Hippocampal formation (tissue), 2 donors: ENCODE results near the gene PITPNC1.
"Not testable (repeated sequence)": the region's sequence is repeated elsewhere in the genome, so short reads cannot be mapped to it uniquely, and the experiment has no call there.

Source experiments
- DNase-seq, 2 donors: peaks; one replicate each; lab custom pipeline; 2025; lab: John Stamatoyannopoulos, UW

Gene PITPNC1

DNA sequence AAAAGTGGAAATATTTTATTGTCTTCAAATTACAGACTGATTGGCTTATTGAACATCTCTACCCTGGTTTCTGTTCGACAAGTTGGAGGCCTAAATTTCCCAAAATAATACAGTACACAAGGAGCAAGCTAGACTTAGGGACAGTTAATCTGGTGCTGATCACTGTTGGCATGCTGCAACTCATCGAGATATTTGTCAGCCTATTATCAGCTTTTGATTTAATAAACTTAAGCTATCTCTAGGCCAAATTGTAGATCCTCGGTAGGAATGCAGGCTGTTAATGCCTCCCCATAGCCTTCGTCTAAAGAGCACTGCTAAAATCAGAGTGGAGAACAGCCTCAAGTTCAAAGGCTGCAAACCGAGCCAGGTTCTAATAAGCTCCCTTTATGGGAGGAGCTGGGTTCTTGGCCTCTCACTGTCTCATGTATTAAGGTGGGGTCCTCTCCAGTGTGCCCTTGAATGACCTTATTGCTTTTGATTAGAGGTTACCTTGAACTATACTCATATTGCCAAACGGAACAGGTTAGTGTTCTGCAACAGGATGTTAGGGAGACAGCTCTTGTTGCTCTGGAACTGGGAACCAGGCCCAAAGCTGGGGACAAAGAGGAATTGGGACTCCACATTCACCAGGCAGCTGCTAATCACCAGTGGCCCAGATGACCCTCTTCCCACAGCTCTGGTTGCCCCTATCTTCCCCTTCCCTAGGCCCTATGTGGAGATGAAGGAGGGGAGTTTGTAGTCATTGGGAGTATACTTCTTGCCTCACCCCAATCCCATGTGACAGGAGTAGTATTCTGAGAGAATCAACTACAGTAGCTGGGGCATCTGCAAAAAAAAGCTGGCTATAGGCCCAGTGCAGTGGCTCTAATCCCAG is 271.2 kb downstream of the PITPNC1 start:
- no peak for DNase-seq

DNA sequence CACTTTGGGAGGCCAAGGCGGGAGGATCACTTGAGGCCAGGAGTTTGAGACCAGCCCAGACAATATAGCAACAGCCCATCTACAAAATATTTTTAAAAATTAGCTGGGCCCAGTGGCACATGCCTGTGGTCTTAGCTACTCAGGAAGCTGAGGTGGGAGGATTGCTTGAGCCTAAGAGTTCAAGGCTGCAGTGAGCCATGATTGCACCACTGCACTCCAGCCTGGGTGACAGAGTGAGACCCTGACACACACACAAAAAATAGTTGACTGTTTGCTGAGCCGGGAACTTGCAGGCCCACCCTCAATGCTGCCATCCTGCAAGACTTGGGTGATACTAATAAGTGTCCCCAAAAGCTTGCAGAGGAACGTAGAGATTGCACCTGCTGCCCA is 271.8 kb downstream of the PITPNC1 start:
- DNase-seq: not testable (repeated sequence)

DNA sequence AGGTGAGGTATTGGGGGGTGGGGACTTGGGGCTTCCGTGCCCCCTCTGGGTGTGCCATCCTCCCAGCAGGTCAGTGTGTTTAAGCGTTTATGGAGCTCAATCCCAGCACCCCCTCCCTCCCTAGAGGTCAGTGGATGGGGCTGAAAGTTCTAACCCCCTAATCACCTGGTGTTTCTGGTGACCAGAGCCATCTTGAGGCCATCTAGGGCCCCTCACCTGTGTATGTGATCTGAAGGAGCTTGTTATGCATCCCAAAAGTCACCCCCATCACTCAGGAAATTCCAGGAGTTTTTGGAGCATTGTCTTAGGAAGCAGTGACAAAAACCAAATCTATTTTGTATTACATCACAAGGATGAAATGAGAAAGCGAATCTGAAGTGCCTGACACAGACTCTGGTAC is 272.8 kb downstream of the PITPNC1 start:
- DNase-seq: no peak

DNA sequence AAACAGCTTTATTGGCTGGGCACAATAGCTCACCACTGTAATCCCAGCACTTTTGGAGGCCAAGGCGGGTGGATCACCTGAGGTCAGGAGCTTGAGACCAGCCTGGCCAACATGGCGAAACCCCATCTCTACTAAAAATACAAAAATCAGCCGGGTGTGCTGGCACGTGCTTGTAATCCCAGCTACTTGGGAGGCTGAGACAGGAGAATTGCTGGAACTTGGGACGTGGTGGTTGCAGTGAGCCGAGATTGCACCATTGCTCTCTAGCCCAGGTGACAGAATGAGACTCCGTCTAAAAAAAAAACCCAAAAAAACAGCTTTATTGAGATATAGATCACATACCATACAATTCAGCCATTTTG is 274.1 kb downstream of the PITPNC1 start:
- not testable (repeated sequence) for DNase-seq

DNA sequence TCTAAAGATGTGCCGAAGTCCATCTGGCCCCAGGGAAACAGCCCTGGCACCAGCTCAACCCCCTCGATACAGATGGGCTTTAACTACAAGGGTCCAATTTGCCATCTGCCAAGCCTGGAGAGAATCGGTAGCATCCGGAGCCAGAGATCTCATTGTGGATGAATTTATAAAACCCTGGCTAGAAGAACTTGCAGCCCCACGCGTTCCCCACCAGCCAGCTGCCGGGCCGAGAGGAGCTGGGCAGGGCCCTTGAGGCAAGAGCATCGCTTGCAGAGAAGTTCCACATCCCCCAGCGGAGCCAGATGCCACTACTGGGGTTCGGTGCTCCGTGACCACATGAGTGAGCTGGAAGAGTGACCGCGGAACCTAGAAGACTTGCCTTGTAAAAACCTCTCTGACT is 275.4 kb downstream of the PITPNC1 start:
- DNase-seq: no peak

DNA sequence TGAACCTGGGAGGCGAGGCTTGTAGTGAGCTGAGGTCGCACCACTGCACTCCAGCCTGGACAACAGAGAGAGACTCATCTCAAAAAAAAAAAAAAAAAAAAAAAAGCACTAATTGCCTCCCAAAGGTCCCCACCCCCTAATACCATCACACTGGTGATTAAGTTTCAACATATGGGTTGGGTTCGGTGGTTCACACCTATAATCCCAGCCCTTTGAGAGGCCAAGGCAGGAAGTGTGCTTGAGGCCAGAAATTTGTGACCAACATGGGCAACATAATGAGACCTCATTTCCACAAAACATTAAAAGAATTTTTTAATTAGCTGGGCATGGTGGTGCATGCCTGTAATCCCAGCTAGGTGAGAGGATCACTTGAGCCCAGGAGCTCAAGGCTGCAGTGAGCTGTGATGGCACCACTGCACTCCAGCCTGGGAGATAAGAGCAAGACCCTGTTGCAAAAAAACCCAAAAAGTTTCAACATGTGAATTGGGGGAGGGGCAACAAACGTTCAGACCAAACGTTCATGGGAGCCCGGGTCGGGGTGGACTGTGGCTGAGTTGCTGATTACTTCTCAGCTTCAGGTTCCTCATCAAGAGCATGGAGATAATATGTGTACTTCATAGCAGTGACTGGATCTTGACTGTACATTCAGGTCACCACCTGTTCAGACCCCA is 278.5 kb downstream of the PITPNC1 start:
- DNase-seq: no peak

DNA sequence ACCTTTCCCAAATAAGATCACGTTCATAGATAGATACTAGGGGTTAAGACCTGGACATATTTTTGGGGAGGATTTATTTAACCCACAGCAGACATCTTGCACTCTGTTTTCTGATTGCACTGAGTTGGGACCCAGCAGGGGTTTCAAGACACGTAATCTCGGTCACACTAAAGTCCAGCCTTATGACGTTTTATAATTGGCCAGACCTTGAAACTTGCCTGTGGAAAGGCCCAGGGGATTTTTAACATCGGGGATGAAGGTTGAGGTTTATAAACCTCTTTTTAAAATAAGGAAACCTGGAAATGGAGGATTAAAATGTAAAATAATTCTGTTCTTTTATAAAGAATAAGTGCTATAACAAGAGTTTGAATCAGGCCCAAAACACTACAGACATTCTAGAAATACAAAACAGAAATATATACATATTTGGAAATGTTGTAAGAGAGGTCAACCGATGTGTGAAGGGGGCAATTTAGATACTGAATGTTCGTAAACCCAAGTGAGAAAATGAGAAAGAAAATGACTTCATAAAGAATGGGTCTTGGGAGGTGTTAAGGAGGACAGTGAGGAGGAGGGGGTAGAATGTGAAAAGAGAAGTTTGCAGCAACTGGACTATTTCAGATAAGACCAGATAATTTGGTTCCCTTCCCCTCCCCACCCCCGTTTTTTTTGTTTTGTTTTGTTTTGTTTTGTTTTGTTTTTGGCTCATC is 279.6 kb downstream of the PITPNC1 start:
- DNase-seq: no peak

DNA sequence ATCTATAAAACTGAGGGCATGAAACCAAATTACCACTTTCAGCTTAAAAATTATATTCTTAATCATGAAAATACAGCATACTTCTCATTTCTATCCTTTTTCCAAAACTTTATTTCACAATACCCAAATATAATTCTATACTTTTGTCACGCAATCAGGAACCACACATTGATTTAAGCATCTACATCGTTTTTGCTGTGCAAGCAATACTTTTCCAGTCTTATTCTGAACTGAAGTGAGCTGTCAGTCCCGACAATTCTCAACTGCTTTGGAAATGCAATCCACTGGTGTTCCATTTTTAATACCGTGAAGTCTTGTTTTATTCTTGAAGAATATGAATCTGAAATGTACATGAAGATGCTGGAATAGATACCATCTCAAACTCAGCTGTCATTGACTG is 280.5 kb downstream of the PITPNC1 start:
- no peak for DNase-seq

DNA sequence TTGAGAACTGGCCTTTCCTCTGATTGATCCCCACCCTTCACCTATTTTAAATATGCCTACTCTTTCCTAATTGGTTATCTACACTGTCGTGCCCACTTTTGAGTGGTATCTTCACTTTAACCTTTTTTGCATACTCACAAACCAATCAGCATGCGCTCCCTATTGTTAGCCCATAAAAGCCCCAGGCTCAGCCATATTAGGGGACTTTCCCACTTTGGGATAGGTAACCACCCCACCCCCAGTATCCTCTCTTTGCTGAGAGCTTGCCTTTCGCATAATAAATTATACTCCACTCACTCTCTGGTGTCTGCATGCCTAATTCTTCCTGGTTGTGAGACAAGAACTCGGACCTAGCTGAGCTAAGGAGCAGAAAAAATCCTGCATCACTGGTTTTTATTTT is 281.2 kb downstream of the PITPNC1 start:
- DNase-seq: no peak

DNA sequence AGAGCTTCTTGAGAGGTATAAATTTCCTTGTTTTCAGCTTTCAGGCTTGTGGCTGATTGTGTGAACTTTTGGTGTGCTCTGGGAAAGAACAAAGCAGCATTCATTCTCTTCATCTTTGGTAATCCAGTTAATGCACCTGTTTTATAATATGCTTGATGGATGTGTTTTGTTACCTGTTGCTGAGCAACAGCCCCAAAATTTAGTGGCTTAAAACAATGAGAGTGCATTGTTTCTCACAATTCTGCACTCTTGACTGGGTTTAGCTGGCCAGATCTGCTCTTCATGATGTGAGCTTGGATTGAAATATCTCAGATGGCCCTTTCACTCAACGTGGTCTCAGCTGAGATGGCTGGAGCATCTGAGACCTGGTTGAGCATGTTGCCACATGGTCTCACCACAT is 281.9 kb downstream of the PITPNC1 start:
- no peak for DNase-seq

DNA sequence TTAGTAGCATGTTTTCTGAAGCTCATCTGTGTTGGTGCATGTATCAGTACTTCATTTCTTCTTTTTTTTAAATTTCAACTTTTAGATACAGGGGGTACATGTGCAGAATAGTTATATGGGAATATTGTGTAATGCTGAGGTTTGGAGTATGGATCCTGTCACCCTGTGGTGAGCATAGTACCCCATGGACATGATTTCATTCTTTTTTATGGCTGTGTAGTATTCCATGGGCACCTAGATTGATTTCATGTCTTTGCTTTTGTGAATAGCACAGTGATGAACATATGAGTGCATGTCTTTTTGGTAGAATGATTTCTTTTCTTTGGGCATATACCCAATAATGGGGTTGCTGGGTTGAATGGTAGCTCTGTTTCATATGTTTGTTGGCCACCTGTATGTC is 285.6 kb downstream of the PITPNC1 start:
- DNase-seq: no peak

DNA sequence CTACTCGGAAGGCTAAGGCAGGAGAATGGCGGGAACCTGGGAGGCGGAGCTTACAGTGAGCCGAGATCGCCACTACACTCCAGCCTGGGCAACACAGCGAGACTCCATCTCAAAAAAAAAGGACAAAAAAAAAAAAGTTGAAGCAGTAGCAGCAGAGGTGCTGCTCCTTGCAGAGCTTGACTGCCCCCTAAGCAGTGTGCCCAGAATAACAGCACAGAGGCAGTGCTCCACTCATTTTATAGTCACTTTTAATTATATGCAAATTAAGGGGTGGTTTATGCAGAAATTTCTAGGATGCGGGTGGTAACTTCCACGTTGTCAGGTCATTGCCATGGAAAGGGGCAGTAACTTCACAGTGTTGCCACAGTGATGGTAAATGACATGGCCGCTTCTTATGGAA is 286.4 kb downstream of the PITPNC1 start:
- DNase-seq: no peak

DNA sequence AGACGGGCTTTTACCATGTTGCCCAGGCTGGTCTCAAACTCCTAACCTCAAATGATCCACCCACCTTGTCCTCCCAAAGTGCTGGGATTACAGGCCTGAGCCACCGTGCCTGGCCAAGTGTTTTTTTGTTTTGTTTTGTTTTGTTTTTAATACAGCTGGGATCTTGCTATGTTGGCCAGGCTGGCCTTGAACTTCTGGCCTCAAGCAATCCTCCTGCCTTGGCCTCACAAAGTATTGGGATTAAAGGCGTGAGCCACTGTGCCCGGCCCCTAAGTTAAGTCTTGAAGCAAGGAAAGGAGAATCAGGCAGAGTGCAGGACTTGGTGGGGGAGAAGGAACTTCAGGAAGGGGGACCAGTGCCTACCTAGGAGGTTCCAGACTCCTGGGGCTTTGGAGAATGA is 288.9 kb downstream of the PITPNC1 start:
- no peak for DNase-seq

DNA sequence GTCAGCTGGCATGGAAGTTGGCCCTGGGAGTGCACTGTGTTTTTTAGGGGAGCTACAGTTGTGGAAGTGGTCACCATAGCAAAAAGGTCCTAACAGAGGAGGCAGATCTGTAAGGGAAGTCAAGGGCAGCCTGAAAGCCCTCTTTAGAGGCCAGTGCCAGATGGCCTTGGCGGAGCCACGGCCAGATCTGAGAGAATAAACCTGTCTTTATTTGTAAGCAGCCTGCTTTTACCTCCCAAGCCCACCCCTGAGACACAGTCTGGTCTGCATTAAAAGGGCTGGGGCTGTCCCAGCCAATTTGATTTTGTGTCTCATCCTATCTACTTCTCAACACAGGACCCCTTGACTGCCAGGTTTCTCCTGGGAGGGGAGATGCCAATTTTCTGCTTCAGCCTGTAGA is 289.6 kb downstream of the PITPNC1 start:
- DNase-seq: no peak

DNA sequence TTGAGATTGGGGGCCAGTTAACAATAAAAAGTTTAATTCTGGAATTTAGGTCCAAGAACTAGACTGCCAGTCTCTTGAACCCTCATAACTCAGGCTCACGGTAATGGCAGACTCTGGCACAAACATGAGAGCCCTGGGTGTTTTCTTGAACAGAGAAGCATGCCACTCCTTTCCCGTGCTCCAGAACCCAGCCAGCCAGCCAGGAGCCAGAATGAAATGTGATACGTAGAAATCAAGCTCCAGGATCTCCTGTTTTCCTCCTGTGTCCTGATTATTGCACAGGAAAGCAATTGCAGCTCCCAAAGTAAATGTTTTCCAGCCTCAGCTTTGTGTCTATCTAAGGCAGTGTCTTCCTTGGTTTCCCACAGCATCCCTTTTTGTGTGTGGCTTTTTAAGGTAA is 294.4 kb downstream of the PITPNC1 start:
- no peak for DNase-seq

DNA sequence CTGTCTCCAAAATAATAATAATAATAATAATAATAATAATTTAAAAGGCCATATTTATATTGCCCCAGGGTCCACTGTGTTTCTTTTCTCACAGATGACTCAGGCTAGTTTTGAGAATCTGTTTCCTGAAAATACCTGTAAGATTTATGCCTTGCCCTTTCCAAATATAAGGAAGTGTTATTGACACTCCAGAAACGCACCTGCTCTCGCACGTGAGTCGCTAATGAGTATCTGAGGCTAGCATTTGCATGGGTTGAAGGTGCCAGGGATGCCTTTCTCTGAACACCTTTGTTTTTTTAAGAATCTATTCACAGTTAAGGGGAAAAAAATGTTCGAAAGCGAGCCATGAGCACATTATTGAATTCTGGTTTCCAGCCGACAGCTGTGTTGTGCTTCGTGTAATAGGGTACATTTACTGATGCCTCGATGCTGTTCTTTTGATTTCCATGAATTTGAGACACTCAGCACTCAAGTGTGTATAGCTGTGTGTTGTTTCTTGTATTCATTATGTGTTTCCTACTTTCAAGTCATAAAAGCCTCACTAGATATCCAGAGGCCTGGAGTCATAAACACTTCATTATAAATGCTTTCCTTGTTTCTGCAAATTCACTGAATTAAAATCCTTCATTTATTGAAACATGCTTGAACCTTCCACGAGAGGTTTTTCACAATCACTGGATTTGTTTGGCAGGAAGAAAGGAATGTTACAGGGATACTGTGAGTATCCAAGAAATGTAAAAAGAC is 295.7 kb downstream of the PITPNC1 start:
- no peak for DNase-seq

DNA sequence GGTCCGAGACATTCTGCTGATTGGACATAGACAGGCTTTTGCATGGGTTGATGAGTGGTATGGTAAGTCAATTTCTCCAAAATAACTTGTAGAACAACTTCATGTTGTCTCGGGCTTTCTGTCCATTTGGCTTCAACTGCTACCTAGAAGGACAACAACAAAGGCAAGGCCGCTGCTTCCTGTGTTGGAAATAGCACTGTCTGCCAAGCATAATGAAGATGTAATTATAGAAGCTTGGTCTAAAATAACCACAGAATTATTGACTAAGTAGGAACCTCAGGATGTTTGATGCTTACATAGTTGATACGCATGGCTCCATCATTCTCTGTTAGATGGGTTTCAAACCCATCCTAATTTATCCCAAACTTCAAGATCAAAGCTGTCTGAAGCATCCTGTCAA is 298.4 kb downstream of the PITPNC1 start:
- no peak for DNase-seq

DNA sequence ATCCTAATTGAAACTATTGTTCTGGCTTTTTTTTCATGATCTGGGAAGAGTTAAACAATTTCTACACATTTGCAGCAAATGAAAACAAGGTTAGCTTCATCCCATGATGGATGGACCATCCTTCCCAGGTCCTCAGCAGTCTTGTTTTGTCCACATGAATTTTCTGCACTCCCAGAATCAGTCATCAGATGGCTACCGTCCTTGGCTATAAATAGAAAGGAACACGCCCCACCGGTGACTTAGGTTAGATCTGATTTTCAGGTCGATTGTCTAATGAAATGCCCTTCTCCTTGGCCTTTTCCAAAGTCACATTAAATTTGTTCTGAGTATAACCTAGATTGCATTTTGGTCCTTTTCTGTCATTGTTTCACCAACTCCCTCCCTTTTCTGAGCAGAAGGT is 299.2 kb downstream of the PITPNC1 start:
- DNase-seq: no peak

DNA sequence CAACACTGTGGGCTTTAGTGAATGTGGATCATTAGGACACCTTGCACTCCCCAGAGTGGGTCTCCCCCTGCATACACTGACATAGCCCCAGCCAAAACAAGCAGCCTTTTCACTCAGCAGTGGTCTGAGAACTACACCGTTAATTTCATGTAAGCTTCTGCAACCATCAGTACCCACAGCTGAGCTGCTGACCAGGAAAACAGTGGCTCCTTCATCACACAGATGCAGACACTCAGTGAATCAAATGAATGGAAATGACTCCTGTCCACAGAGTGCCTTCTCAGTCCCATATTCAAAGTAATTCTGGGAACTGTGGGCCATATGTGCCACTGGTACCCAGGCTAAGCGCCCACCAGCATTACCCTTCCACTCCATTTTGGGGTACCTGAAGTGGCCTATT is 301.3 kb downstream of the PITPNC1 start:
- DNase-seq: no peak

DNA sequence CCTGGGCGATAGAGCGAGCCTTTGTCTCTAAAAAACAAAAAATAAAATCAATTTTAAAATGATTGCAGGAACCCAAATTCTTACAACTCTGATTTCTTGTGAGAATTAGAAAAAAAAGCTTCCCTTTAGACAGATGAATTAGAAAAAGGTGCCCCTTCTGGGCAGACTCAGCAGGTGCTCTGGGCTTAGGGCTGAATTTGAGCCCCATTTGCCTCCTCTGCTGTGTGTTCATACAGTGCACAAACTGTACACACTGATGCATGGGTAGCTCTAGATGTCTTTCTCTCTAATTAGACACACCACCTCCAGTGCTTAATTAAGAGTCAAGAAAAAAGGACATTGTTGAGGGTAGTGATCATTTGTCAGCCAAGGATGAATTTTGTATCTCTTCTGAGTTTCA is 302.1 kb downstream of the PITPNC1 start:
- no peak for DNase-seq

DNA sequence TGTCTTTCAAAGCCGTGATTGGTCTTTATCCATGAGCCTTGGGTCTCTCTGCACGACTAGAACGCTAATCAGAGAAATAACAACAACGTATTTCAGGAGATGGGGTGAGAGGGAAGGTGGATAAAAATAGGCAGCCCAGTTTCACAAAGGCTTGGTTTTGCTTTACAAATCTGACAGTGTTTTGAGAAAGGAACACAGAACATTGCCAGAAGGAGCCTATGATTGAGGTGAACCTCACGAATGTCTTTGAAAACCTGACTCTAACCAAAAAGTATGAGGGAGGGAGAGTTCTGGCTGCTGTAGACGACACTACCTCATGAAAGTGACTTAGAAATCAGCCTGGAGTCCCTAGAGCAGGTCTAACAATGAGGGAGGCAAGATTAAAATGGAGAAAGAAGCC is 302.6 kb downstream of the PITPNC1 start:
- DNase-seq: no peak
